ENCODE results near the gene LYPD4. TPM values are rescaled to one million over a fixed set of nuclear protein-coding genes. Genes with fewer than 3 reads are reported as not detected.

LYPD4 gene, protein sequence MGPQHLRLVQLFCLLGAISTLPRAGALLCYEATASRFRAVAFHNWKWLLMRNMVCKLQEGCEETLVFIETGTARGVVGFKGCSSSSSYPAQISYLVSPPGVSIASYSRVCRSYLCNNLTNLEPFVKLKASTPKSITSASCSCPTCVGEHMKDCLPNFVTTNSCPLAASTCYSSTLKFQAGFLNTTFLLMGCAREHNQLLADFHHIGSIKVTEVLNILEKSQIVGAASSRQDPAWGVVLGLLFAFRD
- not detected for total RNA-seq (2021; fragmentation: NEBNext Ultra II Directional; extraction: Animal tissue kit (Norgen Biotek cat#: 25700))
- long read RNA-seq = 0 reads

DNA sequence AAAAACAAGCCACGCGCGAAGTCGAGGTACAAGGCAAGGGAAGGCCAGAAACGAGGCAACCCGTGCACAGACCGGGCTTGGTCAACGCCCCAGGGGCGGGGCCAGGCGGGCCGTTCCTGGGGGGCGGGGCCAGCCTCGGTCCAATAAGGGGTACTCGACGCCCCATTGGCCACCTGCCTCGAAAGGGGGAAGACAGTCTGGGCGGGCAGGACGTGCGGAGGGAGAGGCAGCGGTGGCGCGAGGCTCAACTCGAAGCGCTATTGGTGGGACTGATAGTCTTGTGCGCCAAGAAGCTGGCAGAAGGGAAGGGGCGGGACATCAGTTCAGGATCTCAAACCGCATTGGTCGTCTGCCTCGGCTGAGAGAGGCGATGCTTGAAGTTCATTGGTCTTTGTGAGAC lies at the start of gene LYPD4:
Gene LYPD4 (minus strand): TSS at position 83 of the 400 bp plus-strand sequence. CDS start 5,398 bp downstream, outside the sequence.
- Mint-ChIP-seq H3K36me3 (ENCODE audit: low read depth) (no peaks in the 10 kb centered on the region), H3K27me3 (ENCODE audit: insufficient read depth) (peaks cover 30% of the 10 kb centered on the region), H3K9me3 (peaks cover 5% of the 10 kb centered on the region), H3K27ac (no peak within 1 kb of the TSS), H3K4me3 (no peak within 1 kb of the TSS), H3K4me1 (ENCODE audit: low read depth) (no peaks in the 10 kb centered on the region)
- no peak for TF ChIP-seq CTCF (IDR thresholded peaks at IDR 0.05)
- DNase-seq = no peak

DNA sequence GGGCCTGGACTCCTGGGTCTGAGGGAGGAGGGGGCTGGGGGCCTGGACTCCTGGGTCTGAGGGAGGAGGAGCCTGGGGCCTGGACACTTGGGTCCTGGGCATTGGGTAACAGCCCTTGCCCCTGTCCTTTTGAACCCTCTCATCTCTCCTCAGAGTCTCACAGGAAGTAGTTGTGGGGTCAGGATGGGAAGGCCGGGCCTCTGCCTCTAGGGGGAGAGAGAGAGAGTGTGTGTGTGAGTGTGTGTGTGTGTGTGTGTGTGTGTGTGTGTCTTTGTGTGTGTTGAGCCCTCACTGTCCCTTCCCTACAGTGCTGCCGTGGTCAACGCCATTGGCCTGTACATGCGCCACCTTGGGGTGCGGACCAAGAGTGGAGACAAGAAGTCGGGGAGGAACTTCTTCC lies 49.4 kb upstream of the LYPD4 start:
- no peaks in the 10 kb centered on the region for H3K9me3 Mint-ChIP-seq
- no peak for TF ChIP-seq CTCF (IDR thresholded peaks at IDR 0.05)
- no peaks in the 10 kb centered on the region for H3K4me1 Mint-ChIP-seq (ENCODE audit: low read depth)
- H3K36me3 Mint-ChIP-seq (ENCODE audit: low read depth) = peaks cover 8% of the 10 kb centered on the region; the same call in 1 of the 2 replicates
- H3K27ac Mint-ChIP-seq = no peak overlapping the region; the same call in 1 of the 2 replicates
- no peaks in the 10 kb centered on the region; the same call in 1 of the 2 replicates for H3K27me3 Mint-ChIP-seq (ENCODE audit: insufficient read depth)
- DNase-seq = no peak
- no peak overlapping the region for H3K4me3 Mint-ChIP-seq

GRCh38 chr19:41892173-41892902 lies 47.9 kb upstream of the LYPD4 start:
- TF ChIP-seq CTCF (IDR thresholded peaks at IDR 0.05) = no peak
- Mint-ChIP-seq H3K4me1 (ENCODE audit: low read depth) (peaks cover 10% of the 10 kb centered on the region), H3K27ac (no peak overlapping the region), H3K4me3 (no peak overlapping the region), H3K9me3 (no peaks in the 10 kb centered on the region), H3K27me3 (ENCODE audit: insufficient read depth) (no peaks in the 10 kb centered on the region; the same call in 1 of the 2 replicates), H3K36me3 (ENCODE audit: low read depth) (peaks cover 5% of the 10 kb centered on the region; the same call in 1 of the 2 replicates)
- no peak for DNase-seq

- no peaks in the 10 kb centered on the region for H3K9me3 Mint-ChIP-seq
- TF ChIP-seq CTCF (IDR thresholded peaks at IDR 0.05) = no peak
- no peaks in the 10 kb centered on the region; the same call in 1 of the 2 replicates for H3K27me3 Mint-ChIP-seq (ENCODE audit: insufficient read depth)
- DNase-seq = no peak
- no peak overlapping the region for H3K27ac Mint-ChIP-seq
- H3K36me3 Mint-ChIP-seq (ENCODE audit: low read depth) = peaks cover 5% of the 10 kb centered on the region; the same call in 1 of the 2 replicates
- H3K4me3 Mint-ChIP-seq = no peak overlapping the region
- peaks cover 24% of the 10 kb centered on the region for H3K4me1 Mint-ChIP-seq (ENCODE audit: low read depth)
These were observed 46.5 kb upstream of the LYPD4 start for GRCh38 chr19:41890936-41891335.

GRCh38 chr19:41889896-41890295 lies 45.4 kb upstream of the LYPD4 start:
- Mint-ChIP-seq H3K9me3 (no peaks in the 10 kb centered on the region), H3K4me3 (no peak overlapping the region)

More at GRCh38 chr19:41889896-41890295, 45.4 kb upstream of the LYPD4 start:
- DNase-seq = no peak
- H3K27ac Mint-ChIP-seq = no peak overlapping the region
- H3K27me3 Mint-ChIP-seq (ENCODE audit: insufficient read depth) = no peaks in the 10 kb centered on the region; the same call in 1 of the 2 replicates
- TF ChIP-seq CTCF (IDR thresholded peaks at IDR 0.05) = no peak
- peaks cover 29% of the 10 kb centered on the region for H3K4me1 Mint-ChIP-seq (ENCODE audit: low read depth)
- no peaks in the 10 kb centered on the region; the same call in 1 of the 2 replicates for H3K36me3 Mint-ChIP-seq (ENCODE audit: low read depth)

Measured in HFFc6 (cell line).